ENCODE measurements around the gene MYO1F.

- no peak for TF ChIP-seq POLR2A (IDR thresholded peaks at IDR 0.05; ENCODE audit: low read length)
- TF ChIP-seq CTCF (IDR thresholded peaks at IDR 0.05) = no peak
- TF ChIP-seq SMC3 (IDR thresholded peaks at IDR 0.05) = no peak
- TF ChIP-seq HOXB13 (CRISPR knock-in tag; IDR thresholded peaks at IDR 0.05; ENCODE audit: low read depth) = no peak
- TF ChIP-seq ZNF302 (CRISPR knock-in tag; IDR thresholded peaks at IDR 0.05) = no peak
- no peak for TF ChIP-seq HEYL (CRISPR knock-in tag; IDR thresholded peaks at IDR 0.05)
- TF ChIP-seq EP300 (IDR thresholded peaks at IDR 0.05) = no peak
- TF ChIP-seq NR3C1 (IDR thresholded peaks at IDR 0.05) = no peak
- TF ChIP-seq REST (IDR thresholded peaks at IDR 0.05) = no peak
- no peak for TF ChIP-seq SREBF2 (IDR thresholded peaks at IDR 0.05)
Measured at GRCh38 chr19:8504171-8504570, 73.1 kb downstream of the MYO1F start.

Measured in A549 (cell line).